HuH-7.5 (cell line): Measurements from ENCODE around the gene ST7.
"Not testable (repeated sequence)": the region's sequence is repeated elsewhere in the genome, so short reads cannot be mapped to it uniquely, and the experiment has no call there.

Source experiments
- DNase-seq: peaks from one replicate; pipeline ENCODE4 v3.0.0; 2011; ENCODE audit warnings: low spot score

ST7 gene, protein sequence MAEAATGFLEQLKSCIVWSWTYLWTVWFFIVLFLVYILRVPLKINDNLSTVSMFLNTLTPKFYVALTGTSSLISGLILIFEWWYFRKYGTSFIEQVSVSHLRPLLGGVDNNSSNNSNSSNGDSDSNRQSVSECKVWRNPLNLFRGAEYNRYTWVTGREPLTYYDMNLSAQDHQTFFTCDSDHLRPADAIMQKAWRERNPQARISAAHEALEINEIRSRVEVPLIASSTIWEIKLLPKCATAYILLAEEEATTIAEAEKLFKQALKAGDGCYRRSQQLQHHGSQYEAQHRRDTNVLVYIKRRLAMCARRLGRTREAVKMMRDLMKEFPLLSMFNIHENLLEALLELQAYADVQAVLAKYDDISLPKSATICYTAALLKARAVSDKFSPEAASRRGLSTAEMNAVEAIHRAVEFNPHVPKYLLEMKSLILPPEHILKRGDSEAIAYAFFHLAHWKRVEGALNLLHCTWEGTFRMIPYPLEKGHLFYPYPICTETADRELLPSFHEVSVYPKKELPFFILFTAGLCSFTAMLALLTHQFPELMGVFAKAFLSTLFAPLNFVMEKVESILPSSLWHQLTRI

DNA sequence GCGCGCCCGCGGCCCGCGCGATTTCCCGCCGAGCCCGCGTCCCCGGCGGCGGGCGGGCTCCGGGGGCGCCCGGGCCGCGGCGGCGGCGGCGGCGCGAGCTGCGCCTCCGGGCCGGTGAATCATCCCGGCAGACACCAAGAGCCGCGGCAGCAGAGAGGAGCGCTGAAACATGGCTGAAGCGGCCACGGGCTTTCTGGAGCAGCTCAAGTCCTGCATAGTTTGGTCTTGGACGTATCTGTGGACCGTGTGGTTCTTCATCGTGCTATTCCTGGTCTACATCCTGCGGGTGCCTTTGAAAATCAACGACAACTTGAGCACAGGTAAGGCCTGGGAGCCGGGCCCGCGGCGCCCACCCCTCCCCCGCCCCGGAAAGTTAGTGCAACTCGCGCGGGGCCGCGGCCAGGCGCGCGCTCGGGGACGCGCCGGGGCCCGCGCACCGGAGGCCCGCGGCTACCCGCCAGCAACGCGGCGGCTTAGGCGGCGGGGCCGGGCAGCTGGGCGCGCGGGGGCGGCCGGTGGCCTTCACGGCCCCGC lies at the start of gene ST7:
ST7 (plus strand) TSS at position 130 of the 534 bp plus-strand sequence; CDS start at position 170, 40 bp downstream.
- DNase-seq = peak; percentile 42

DNA sequence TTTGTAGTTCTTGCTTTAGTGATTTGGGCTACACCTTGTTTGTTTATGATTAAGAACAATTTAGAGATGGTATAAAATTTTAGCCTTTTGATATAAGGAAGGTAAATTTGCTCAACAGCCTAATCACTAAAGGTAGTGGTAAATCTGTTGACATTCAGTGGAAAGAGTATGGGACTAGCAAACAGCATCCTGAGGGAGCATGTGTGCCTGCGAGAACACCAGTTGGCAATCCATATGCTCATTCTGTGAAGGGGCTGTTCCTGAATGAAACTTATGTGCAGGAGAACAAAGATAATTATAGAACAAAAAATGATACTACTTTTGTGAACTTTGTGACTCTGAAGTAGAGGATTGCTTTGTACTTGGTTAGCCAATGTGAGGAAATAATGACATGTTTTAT lies 46.9 kb upstream of the ST7 start:
- DNase-seq = no peak

DNA sequence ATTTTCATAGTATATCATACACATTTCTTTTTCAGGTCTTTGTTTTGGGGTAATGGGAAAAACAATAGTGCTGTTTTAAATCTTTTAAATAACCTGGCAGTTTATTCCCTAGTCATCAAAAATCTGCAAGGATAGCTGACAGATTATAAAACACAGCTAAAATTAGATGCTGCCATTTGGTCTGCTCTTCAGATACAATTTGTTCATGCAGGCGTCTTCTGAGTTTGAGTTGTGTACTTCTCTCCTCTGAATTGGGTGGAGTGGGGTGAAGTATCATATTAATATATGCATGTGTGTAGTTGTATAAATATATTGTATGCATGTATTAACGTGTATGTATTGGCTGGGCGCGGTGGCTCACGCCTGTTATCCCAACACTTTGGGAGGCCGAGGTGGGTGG lies 42.9 kb upstream of the ST7 start:
- DNase-seq = no peak

DNA sequence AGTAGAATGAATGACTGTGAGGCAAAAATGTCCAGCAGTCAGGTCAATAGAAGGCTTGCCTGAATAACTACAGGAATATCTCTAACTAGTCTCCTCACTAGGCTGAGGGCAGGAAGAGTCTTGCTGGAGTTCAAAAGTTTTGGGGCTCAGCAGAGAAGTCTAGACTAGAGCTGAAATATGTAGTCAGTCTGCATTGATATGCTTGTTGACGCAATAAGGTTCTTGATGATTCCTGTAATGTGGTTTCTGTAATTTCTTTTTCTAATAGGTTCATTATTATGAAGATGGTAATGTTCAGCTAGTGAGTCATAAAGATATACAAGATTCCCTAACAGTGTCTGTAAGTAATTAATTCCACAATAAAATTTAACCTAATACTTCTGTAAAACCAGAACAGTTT lies 41.5 kb upstream of the ST7 start:
- DNase-seq = no peak

DNA sequence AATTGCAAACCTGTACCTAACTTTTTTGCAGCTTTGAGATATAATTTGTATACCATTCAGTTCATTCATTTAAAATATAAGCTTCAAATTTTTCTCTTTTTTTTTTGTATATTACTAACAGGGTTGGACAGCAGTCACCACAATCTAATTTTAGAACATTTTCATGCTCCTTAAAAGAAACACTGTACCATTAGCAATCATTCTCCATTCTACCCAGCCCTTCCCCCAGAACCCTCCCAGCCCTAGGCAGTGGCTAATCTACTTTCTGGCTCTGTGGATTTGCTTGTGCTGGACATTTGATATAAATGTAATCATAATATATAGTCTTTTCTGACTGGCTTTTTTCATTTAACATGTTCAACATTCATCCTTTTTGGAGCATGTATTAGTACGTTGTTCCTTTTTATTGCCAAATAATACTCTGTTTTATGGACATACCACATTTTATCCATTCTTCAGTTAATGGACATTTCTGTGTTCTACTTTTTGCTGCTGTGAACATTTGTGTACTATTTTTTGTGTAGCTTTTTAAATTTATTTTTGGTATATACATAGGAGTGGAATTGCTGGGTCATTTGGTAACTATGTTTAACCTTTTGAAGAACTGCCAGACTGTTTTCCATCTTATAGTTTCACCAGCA lies 40.9 kb upstream of the ST7 start:
- DNase-seq = no peak

DNA sequence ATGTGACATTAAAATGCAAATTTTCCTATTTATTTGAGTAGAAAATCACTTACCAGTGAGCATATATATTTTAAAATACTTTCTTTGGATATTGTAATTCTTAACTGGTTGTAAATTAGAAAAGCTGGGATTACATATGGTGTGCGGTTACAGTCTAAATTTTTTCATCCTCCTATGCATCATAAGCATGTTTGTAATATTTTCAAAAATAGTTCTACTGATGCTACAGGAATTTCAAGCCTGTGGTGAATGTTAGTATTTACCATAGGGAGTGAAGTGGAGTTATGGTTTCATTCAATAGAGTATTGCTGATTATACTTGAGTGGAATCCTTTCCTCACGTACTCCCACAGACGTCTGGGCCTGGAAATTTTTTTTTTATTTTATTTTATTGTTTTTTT lies 34.6 kb upstream of the ST7 start:
- no peak for DNase-seq

DNA sequence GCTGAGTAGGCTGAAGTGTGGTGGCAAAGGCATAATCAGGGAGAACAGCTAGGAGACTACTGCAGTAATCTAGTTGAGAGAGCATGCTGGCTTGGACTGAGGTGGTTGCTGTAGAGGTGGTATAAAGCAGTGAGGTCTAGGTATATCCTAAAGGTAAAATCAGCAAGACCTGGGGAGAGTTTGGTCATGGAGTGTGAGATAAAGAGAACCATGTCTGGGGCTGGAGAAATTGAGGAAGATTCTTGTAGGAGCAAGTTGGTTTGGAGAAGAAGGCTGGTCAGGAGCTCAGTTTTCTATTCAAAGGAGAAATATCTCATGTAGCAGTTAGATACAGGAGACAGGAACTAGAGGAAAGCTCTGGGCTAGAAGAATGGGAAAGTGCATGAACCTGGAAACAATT lies 32.9 kb upstream of the ST7 start:
- DNase-seq = no peak

DNA sequence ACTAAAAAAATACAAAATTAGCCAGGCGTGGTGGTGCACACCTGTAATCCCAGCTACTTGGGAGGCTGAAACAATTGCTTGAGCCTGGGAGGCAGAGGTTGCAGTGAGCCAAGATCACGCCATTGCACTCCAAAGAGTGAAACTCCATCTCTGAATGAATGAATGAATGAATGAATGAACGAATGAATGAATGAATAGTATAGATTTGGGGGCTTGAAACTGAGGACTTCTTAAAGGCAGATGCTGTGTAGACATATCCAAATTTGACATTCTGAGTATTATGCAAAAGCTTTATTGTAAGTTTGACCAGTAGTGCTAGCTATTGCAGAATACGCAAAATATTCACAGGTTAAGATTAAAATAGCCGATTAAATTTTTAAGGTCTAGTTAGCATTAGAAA lies 30.8 kb upstream of the ST7 start:
- DNase-seq = no peak

DNA sequence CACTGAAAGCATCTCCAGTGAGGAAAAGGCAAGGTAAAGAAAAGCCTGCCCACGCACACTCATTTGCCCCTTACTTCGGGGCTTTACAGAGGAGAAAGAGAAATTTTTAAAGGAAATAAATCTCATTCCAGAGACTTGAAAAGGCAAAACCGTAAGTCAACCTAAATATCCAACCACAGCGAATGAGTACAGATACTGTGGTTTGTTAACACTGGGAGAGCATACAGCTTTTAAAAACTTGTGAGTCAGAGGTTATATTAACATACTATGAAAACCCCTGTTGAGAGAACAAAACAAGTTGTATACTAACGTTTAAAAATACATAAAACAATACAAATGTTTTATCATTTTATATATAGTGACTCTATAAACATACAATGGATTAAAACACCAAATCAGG lies 28.6 kb upstream of the ST7 start:
- DNase-seq = no peak

DNA sequence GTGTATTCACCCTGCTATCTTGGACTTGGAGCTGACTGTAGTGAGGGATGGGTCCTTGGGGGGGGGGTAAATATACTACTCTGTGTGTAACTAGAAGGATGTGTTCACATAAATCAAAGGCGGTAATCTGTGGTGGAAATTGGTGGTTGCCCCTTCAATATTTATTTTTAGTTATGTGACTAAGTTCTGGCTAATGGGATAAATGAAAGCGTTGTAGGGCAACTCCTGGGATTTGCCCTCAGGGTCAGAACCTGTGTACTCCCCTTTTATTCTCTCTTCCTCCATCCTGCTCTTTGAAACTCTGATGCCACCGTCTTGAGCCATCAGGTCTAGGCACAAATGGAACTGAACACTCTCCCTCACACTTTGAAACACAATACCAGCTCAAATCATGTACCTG lies 24.3 kb upstream of the ST7 start:
- no peak for DNase-seq

DNA sequence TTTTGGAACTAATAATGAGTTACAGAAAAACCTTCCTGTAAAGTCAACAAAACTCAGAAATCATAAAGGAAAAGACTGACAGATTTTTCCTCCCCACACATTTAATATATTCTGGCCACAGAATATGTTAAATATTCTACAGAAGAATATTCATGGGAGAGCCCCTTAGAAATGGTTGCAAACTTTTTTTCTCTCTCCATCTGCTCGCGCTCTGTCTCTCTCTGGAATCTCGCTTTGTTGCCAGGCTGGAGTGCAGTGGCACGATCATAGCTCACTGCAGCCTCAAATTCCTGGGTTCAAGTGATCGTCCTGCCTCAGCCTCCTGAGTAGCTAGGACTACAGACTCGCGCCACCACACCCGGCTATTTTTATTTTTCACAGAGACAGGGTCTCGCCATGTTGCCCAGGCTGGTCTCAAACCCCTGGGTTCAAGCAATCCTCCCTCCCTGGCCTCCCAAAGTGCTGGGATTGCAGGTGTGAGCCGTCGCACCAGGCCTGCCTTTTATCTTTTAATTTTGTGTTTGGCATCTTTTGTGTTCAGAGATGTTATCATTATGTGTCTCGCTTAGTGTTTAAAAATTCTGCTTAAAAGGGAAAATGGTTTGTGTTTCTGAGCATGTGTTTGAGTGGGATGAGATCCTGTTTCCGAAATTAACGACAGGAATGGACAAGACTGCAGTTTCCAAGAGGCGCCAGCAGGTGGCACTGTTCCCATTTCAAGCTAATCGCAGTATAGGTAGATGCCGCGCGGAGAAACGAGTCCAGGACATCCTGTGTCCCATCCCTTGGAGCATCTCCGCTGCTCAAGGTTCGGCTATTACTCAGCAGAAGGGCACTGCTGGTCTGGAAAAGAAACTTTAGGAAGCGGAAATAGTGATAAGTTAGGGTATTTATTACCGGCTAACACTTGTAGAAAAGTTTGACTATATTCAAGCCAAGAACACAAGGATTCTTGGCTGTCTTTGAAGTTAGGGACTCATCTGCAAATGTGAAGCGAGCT lies 23.1 kb upstream of the ST7 start:
- peak; percentile 48 for DNase-seq

DNA sequence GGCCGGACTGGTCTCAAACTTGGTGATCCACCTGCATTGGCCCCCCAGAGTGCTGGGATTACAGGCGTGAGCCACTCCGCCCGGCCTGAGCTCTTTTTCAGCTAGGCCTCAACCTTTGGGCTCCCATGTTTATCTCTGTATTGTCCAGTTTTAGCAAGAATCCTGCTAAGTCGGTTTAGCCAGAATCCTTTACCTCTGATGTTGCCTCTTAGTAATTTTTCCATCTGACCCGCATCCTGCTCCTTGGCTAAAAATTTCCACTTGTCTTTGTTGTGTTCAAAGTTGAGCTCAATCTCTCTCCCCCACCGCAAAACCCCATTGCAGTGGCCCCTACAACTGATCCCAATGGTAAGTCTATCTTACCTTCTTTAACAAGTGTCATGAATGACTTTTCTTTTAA lies 20.7 kb upstream of the ST7 start:
- no peak for DNase-seq

DNA sequence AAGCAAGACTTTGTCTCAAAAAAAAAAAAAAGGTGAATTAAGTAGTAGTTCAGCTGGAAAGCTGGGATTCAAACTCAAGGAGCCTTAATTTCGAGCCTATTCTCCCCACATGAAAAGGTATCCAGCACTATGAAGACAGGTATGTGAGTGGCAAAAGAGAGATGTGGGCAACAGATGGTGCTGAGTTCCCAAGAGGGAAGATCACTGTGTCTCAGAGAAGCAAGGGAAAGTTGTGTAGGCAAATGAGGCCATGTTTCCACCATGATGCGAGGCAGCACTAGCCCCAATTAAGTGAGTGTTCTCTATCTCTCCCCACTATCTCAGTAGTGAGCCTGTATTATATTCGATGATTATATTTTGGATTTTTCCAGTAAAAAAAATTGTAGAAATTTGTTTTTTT lies 19.8 kb upstream of the ST7 start:
- DNase-seq = no peak

DNA sequence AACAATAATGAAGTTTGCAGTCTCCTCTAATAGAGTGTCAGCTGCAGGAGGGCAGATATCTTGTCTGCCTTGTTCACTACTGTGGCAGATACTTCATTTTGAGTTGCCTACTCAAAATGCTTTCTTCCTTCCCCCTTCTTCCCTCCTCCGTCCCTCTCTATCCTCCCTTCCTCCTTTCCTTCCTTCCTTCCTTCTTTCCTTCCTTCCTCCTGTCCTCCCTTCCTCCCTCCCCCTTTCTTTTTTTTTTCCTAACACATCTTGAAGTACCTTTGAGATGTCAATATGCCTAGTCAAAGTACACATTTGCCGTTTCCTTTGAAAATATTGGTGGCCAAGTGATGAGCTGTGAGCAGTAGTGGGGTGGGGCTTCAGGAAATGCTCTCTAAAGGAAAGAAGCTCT lies 18.7 kb upstream of the ST7 start:
- DNase-seq = no peak

DNA sequence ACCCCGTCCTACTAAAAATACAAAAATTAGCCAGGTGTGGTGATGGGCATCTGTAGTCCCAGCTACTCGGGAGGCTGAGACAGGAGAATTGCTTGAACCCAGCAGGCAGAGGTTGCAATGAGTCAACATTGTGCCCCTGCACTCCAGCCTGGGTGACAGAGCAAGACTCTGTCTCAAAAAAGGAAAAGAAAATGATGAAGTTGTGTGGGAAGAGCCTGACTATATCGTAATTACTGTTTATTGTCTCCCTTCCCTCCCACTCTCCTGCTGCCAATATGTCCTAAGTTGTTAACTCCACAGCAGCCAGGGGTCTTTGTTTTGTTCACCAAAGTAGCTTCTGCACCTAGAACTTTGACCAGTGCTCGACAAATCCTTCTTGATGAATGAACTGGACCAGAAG lies 16.5 kb upstream of the ST7 start:
- not testable (repeated sequence) for DNase-seq

DNA sequence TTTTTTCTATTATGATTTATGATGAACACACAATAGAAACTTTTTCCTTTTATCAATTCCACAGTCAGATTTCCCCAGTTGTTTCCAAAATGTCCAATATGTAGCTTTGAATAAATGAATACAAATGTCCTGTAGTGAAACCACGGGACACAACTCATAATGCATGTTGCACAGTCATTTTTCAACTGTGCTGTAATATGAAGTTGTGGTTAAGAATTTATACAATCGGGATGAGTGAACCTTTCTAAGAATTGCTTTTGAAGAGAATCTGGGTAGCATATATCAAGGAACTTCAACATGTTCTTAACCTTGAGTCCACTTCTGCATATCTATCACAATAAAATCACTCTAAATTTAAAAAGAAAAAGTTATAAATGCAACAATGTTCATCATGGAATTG lies 14.6 kb upstream of the ST7 start:
- no peak for DNase-seq

DNA sequence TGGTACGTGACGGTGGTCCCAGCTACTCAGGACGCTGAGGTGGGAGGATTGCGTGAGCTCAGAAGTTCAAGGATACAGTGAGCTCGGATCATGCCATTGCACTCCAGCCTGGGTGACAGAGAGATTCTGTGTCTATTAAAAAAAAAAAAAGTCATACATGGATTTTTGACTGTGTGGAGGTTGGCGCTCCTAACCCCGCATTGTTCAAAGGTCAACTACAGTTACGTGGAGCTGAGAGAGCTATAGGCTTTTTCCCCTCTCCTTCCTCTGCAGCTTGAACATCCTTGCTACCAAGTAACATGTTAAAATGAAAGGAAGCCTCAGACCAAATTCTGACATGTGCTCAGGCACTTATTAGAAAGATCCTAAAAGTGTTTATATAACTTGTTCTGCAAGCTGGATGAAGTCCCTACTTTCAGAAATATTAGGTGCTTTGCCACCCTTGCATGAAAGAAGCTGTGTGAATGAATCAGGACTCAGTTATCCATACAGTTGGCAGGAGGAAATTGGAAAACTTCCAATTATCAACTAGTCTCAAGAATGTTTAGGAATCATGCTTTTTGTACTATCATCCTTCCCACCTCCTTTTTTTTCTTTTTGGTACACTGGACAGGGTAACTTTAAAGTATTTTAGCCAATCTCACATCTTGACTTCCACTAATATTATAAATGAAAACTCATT lies 12.5 kb upstream of the ST7 start:
- no peak for DNase-seq

DNA sequence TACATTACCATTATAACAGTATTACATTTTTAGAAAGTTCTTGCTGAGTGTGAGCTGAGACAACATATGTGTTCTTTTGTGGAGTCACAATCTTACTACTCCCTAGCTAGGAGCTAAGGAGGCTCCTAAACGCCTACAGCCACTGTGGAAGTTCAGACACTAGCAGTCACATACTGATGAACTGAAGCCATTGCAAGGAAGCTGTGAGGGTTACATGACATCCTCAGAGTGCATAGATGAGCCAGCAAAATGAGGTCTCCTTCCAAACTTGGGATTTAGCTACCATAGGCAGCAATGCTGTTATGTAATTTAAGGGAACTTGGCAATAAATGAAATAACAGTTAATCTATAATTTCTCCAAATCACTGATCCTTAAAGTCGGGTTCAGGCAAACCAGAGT lies 10.8 kb upstream of the ST7 start:
- no peak for DNase-seq

DNA sequence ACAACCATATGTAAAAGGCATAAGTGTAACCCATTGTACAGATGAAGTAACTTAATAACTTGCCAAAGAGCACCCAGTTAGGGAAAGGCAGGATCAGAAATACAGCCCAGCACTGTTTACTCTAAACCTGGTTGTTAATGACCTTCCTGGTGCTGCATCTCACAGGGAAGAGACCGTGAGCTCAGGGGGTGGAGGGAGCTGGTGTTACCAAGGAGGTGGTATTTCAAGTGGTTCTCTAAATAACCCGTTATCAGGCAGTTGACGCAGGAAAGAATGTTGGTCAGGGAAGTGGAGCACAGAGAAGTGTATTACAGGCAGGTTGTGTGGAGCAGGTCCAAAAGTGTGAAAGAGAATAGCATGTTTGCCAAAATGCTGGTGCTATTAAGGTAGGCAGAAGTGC lies 4.4 kb upstream of the ST7 start:
- DNase-seq = no peak

DNA sequence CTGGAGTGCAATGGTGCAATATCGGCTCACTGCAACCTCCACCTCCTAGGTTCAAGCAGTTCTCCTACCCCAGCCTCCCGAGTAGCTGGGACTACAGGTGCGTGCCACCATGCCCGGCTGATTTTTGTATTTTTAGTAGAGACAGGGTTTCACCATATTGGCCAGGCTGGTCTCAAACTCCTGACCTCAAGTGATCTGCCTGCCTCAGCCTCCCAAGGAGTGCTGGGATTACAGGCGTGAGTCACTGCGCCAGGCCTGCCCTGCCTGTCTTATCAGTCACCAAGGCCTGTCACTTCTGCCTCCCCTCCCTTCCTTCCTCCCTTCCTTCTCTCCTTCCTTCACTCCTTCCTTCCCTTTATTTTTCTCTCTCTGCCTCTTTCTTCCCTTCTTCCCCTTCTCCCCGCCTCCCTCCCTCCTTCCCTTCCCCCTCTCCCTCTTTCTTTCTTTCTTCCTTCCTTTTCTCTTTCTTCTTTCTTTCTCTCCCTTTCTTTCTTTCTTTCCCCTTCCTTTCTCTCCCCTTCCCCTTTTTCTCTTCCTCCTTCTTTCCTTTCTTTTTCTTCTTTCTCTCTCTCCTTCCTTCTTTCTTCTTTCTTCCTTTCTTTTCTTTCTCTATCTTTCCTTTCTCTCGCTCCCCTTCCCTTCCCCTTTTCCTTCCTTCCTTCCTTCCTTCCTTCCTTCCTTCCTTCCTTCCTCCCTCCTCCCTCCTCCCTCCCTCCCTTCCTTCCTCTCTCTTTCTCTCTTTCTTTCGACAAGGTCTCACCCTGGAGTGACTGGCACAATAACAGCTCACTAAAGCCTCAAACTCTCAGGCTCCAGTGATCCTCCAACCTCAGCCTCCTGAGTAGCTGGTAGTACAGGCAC lies 3.1 kb upstream of the ST7 start:
- DNase-seq = no peak
